Measurements from ENCODE around the gene WFDC9. TPM values are rescaled to one million over a fixed set of nuclear protein-coding genes. Genes with fewer than 3 reads are reported as not detected.
"Not testable (repeated sequence)": the region's sequence is repeated elsewhere in the genome, so short reads cannot be mapped to it uniquely, and the experiment has no call there.

The WFDC9 gene
- polyA plus RNA-seq, 1 donor, result not detected

DNA sequence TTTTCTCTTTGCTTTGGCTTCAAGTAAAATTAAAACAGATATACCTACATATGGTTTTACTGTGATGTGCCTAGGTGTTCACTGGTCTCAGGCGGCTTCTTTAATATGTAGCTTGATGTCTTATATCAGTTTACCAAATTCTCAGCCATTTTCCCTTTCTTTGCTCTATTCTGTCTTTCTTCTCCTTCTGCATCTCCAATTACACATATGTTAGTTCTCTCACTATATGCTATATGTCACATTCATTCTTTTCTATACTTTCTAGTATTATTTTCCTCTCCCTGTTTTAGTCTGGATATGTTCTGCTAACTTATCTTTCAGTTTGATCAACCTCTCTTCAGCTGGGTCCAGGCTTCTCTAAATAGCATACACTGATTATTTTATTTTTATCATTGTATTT lies 37.6 kb downstream of the WFDC9 start:
- 57% methylated on average over 1 of the region's 1 CpG for WGBS (ENCODE audit: insufficient coverage, low lambda C conversion rate)
- no peak for DNase-seq
- no peak overlapping the region for H3K4me3 ChIP-seq (ENCODE audit: low read length)
- no peaks in the 10 kb centered on the region for H3K36me3 ChIP-seq (ENCODE audit: control insufficient read depth, insufficient read depth, low read length)
- peaks cover 5% of the 10 kb centered on the region for H3K27me3 ChIP-seq (ENCODE audit: control insufficient read depth, insufficient read depth, low read length)
- H3K4me1 ChIP-seq (ENCODE audit: control insufficient read depth, insufficient read depth, low read length), result no peaks in the 10 kb centered on the region
- no peaks in the 10 kb centered on the region for H3K9me3 ChIP-seq (ENCODE audit: control insufficient read depth, low read depth, low read length)
- H3K27ac ChIP-seq (ENCODE audit: low read length), result no peak overlapping the region

DNA sequence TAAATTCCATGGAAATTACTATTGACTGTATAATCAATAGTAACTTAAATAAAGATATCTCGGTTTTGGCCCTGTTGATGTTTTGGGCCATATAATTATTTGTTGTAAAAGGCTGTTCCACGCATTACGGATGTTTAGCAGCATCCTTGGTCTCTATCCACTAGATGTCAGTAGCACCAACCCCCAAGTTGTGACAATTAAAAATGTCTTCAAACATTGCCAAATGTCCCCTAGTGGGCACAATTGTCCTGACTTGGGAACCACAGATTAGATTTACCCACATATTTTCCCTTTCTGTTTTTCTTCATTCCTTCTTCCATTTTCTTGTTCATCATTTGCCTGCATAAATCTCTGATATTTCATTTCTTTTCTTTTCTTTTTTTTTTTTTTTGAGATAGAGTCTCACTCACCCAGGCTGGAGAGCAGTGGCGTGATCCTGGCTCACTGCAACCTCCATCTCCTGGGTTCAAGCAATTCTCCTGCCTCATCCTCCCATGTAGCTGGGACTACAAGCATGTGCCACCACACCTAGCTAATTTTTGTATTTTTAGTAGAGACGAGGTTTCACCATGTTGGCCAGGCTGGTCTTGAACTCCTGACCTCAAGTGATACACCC lies 38.4 kb downstream of the WFDC9 start:
- Histone ChIP-seq H3K36me3 (ENCODE audit: control insufficient read depth, insufficient read depth, low read length) (no peaks in the 10 kb centered on the region), H3K27me3 (ENCODE audit: control insufficient read depth, insufficient read depth, low read length) (peaks cover 7% of the 10 kb centered on the region), H3K9me3 (ENCODE audit: control insufficient read depth, low read depth, low read length) (no peaks in the 10 kb centered on the region), H3K4me3 (ENCODE audit: low read length) (no peak overlapping the region), H3K4me1 (ENCODE audit: control insufficient read depth, insufficient read depth, low read length) (no peaks in the 10 kb centered on the region), H3K27ac (ENCODE audit: low read length) (no peak overlapping the region)
- DNase-seq, result peak; percentile 9 to 14
- WGBS (ENCODE audit: insufficient coverage, low lambda C conversion rate), result no CpG with 5 or more reads among the region's 5 CpGs

DNA sequence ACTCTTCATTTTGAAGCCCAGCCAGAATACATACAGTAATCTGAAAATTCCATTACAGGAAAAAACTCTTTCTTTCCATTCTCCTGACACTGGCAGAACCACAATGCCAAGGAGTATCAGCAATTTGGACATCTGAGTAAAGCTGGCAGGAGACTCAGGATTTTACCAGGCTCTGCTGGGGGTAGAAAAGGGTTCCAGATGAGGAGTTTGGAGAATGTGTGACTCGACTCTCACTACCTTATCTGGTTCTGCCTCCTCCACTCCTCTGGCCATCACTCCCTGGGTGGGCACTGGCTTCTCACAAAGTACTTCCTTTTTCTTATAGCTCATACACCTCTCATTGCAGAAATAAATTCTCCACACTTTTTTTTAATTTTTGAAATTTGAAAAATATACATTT lies 41.4 kb downstream of the WFDC9 start:
- Histone ChIP-seq H3K27me3 (ENCODE audit: control insufficient read depth, insufficient read depth, low read length) (peaks cover 3% of the 10 kb centered on the region), H3K9me3 (ENCODE audit: control insufficient read depth, low read depth, low read length) (no peaks in the 10 kb centered on the region), H3K4me1 (ENCODE audit: control insufficient read depth, insufficient read depth, low read length) (no peaks in the 10 kb centered on the region), H3K27ac (ENCODE audit: low read length) (no peak overlapping the region), H3K4me3 (ENCODE audit: low read length) (no peak overlapping the region), H3K36me3 (ENCODE audit: control insufficient read depth, insufficient read depth, low read length) (no peaks in the 10 kb centered on the region)
- DNase-seq, result no peak
- no CpG with 5 or more reads among the region's 1 CpG for WGBS (ENCODE audit: insufficient coverage, low lambda C conversion rate)

DNA sequence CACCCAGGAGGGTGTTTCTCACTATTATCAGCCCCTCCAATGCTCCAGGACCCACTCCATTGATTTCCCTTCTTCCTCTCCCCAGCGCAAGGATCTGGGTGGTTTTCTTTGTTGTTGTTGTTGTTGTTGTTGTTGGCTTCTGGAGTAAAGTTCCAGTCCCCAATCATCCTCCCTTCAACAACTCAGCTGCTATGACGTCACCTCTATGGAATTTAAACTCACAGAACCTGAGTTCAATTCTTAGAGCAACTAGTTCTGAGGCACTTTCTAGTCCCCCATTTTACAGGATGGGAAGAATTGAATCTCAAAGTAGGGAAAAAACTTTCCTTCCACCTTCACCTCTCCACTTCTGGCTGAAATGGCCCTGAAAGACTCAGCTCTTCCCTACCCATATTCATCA lies 42.3 kb downstream of the WFDC9 start:
- no CpG with 5 or more reads among the region's 2 CpGs for WGBS (ENCODE audit: insufficient coverage, low lambda C conversion rate)
- Histone ChIP-seq H3K4me3 (ENCODE audit: low read length) (no peak overlapping the region), H3K27ac (ENCODE audit: low read length) (no peak overlapping the region), H3K9me3 (ENCODE audit: control insufficient read depth, low read depth, low read length) (no peaks in the 10 kb centered on the region), H3K4me1 (ENCODE audit: control insufficient read depth, insufficient read depth, low read length) (no peaks in the 10 kb centered on the region), H3K27me3 (ENCODE audit: control insufficient read depth, insufficient read depth, low read length) (peaks cover 3% of the 10 kb centered on the region), H3K36me3 (ENCODE audit: control insufficient read depth, insufficient read depth, low read length) (no peaks in the 10 kb centered on the region)
- DNase-seq, result no peak

DNA sequence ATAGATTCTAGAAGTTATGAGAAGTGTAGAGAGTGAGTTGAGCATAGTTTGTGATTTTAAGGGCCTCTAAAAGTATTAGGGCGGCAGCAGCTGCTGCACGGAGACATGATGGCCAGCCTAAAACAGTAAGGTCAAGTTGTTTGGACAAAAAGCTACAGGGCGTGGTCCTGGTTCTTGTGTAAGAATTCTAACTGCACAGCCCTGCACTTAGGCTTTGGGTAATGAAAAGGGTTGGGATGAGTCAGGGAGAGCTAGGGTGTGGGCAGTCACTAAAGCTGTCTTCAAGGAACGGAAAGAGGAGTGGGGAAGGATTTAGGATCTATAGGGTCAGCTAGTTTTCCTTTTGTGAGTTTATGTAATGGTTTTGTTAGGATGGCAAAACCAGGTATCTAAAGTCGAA lies 45.1 kb downstream of the WFDC9 start:
- not testable (repeated sequence) for H3K4me3 ChIP-seq (ENCODE audit: low read length); H3K9me3 ChIP-seq (ENCODE audit: control insufficient read depth, low read depth, low read length); DNase-seq; H3K4me1 ChIP-seq (ENCODE audit: control insufficient read depth, insufficient read depth, low read length); H3K36me3 ChIP-seq (ENCODE audit: control insufficient read depth, insufficient read depth, low read length); H3K27ac ChIP-seq (ENCODE audit: low read length)
- H3K27me3 ChIP-seq (ENCODE audit: control insufficient read depth, insufficient read depth, low read length), result peaks cover 10% of the 10 kb centered on the region
- WGBS (ENCODE audit: insufficient coverage, low lambda C conversion rate), result 100% methylated on average over 1 of the region's 5 CpGs

DNA sequence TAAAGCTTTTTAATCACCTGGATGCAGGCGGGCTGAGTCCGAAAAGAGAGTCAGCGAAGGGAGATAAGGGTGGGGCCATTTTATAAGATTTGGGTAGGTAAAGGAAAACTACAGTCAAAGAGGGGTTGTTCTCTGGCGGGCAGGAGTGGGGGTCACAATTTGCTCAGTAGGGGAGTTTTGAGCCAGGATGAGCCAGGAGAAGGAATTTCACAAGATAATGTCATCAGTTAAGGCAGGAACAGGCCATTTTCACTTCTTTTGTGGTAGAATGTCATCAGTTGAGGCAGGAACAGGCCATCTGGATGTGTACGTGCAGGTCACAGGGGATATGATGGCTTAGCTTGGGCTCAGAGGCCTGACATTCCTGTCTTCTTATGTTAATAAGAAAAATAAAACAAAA lies 46.8 kb downstream of the WFDC9 start:
- not testable (repeated sequence) for H3K4me3 ChIP-seq (ENCODE audit: low read length); H3K9me3 ChIP-seq (ENCODE audit: control insufficient read depth, low read depth, low read length); DNase-seq; H3K27ac ChIP-seq (ENCODE audit: low read length); H3K36me3 ChIP-seq (ENCODE audit: control insufficient read depth, insufficient read depth, low read length); H3K4me1 ChIP-seq (ENCODE audit: control insufficient read depth, insufficient read depth, low read length)
- H3K27me3 ChIP-seq (ENCODE audit: control insufficient read depth, insufficient read depth, low read length), result peaks cover 12% of the 10 kb centered on the region
- 94% methylated on average over 3 of the region's 5 CpGs for WGBS (ENCODE audit: insufficient coverage, low lambda C conversion rate)

DNA sequence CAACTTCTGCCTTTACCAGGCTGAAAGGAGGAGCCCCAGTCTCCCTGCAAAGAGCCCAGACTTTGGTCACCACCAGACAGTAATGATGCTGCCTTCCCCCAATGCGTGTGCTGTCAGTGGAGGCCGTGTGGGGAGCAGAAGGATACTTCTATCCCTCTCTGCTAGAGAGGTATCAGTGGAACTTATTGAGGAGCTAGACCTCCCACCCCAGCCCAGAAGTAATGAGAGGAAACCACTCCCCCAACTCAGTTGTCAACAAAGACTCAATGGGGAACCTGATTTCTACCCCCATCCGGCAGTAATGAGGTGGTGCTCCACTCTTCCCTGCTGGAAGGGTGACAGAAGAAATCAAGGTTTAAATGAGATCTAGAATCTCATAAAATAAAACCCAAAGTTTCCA lies 47.6 kb downstream of the WFDC9 start:
- H3K27ac ChIP-seq (ENCODE audit: low read length), result no peak overlapping the region
- no peaks in the 10 kb centered on the region for H3K9me3 ChIP-seq (ENCODE audit: control insufficient read depth, low read depth, low read length)
- H3K4me1 ChIP-seq (ENCODE audit: control insufficient read depth, insufficient read depth, low read length), result no peaks in the 10 kb centered on the region
- no peak for DNase-seq
- H3K36me3 ChIP-seq (ENCODE audit: control insufficient read depth, insufficient read depth, low read length), result no peaks in the 10 kb centered on the region
- no peak overlapping the region for H3K4me3 ChIP-seq (ENCODE audit: low read length)
- peaks cover 11% of the 10 kb centered on the region for H3K27me3 ChIP-seq (ENCODE audit: control insufficient read depth, insufficient read depth, low read length)
- no CpG with 5 or more reads among the region's 3 CpGs for WGBS (ENCODE audit: insufficient coverage, low lambda C conversion rate)

DNA sequence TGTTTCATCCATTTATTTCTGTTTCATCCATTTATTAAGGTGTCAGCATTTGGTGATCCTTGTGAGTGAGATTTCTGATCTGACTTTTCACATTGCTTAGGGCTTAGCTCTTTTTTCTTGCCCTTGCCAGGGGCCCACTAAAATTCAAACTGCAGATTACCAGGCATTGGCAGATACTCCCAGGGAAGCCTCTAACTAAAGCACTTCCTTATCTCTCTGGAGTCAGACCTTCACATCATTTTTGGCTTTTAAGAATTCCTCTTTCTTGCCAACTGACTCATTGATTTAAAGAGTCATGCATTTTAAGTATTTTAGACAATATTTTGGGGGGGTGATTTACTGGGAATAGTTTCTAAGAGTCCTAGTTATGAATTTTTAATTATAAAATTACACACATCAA lies 49.4 kb downstream of the WFDC9 start:
- no peak overlapping the region for H3K4me3 ChIP-seq (ENCODE audit: low read length)
- DNase-seq, result no peak
- peaks cover 9% of the 10 kb centered on the region for H3K27me3 ChIP-seq (ENCODE audit: control insufficient read depth, insufficient read depth, low read length)
- H3K27ac ChIP-seq (ENCODE audit: low read length), result no peak overlapping the region
- H3K4me1 ChIP-seq (ENCODE audit: control insufficient read depth, insufficient read depth, low read length), result no peaks in the 10 kb centered on the region
- H3K36me3 ChIP-seq (ENCODE audit: control insufficient read depth, insufficient read depth, low read length), result no peaks in the 10 kb centered on the region
- no peaks in the 10 kb centered on the region for H3K9me3 ChIP-seq (ENCODE audit: control insufficient read depth, low read depth, low read length)

DNA sequence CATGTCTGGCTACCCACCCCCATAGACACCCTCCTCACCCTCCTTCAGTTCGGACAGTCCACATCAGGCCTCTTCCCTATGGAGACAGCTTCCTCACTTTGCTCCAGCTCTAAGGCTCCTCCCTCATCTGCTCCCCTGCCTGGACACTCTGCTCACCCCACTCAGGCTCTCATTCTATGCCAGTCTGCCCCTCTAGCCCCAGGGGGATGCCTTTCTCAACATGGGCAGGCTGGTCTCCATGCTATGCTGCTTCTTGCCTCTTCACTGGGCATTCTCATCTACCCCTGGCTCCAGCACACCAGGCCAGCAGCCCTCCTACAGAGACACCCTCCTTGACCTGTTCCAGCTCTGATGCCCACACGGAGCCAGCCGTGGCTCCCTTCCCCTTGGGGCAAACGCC lies 51.9 kb downstream of the WFDC9 start, which contains the start of gene WFDC8:
WFDC8 (minus strand) TSS at position 101 of the 400 bp plus-strand sequence; CDS start at position 64, 37 bp downstream.
- Histone ChIP-seq H3K9me3 (ENCODE audit: control insufficient read depth, low read depth, low read length) (no peaks in the 10 kb centered on the region), H3K27ac (ENCODE audit: low read length) (no peak within 1 kb of the TSS), H3K4me1 (ENCODE audit: control insufficient read depth, insufficient read depth, low read length) (no peaks in the 10 kb centered on the region), H3K4me3 (ENCODE audit: low read length) (no peak within 1 kb of the TSS), H3K36me3 (ENCODE audit: control insufficient read depth, insufficient read depth, low read length) (no peaks in the 10 kb centered on the region), H3K27me3 (ENCODE audit: control insufficient read depth, insufficient read depth, low read length) (peaks cover 9% of the 10 kb centered on the region)
- no CpG with 5 or more reads among the region's 4 CpGs for WGBS (ENCODE audit: insufficient coverage, low lambda C conversion rate)
- DNase-seq, result no peak

DNA sequence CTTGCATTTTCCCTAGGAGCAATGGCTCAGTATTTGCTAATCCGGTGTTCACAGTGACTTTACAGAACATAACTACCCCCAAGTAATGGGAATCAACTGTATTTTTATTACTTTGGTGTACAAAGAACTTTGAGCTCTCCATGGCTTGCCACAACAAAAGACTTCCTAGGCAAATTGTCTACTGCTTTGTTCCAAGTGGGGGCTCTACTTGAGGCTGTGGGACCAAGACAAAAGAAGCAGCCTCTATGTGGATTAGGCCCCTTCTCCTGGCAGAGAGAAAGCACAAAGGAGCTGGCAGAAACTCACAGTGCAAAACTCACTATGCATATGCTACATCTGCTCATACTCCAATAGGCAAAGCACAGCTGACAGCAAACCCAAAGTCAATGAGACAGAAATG lies 52.9 kb downstream of the WFDC9 start:
- Histone ChIP-seq H3K27ac (ENCODE audit: low read length) (no peak overlapping the region), H3K4me3 (ENCODE audit: low read length) (no peak overlapping the region), H3K27me3 (ENCODE audit: control insufficient read depth, insufficient read depth, low read length) (peaks cover 5% of the 10 kb centered on the region), H3K4me1 (ENCODE audit: control insufficient read depth, insufficient read depth, low read length) (no peaks in the 10 kb centered on the region), H3K36me3 (ENCODE audit: control insufficient read depth, insufficient read depth, low read length) (no peaks in the 10 kb centered on the region), H3K9me3 (ENCODE audit: control insufficient read depth, low read depth, low read length) (no peaks in the 10 kb centered on the region)
- peak in 1 of 2 donors; percentile 3 for DNase-seq
- 100% methylated on average over 1 of the region's 1 CpG for WGBS (ENCODE audit: insufficient coverage, low lambda C conversion rate)

DNA sequence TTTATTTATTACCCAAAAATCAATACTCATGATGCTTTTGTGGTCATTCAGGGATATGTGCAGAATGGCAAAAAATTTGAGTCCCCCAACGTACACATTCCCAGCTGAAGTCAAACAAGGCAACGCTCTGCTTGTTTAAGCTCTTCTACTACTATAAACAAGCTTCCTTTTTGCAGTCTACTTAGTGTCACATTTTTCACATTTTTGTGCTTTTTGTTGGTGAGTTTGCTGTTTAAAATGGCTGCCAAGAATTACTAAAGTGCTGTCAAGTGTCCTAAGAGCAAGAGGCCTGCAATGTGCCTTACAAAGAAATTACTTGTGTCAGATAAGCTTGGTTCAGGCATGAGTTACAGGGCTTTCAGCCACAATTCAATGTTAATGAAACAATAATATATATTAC lies 54.1 kb downstream of the WFDC9 start:
- no peak overlapping the region for H3K27ac ChIP-seq (ENCODE audit: low read length)
- DNase-seq, result no peak
- H3K4me1 ChIP-seq (ENCODE audit: control insufficient read depth, insufficient read depth, low read length), result no peaks in the 10 kb centered on the region
- 40% methylated on average over 1 of the region's 2 CpGs for WGBS (ENCODE audit: insufficient coverage, low lambda C conversion rate)
- H3K27me3 ChIP-seq (ENCODE audit: control insufficient read depth, insufficient read depth, low read length), result peaks cover 2% of the 10 kb centered on the region
- no peak overlapping the region for H3K4me3 ChIP-seq (ENCODE audit: low read length)
- H3K9me3 ChIP-seq (ENCODE audit: control insufficient read depth, low read depth, low read length), result no peaks in the 10 kb centered on the region
- no peaks in the 10 kb centered on the region for H3K36me3 ChIP-seq (ENCODE audit: control insufficient read depth, insufficient read depth, low read length)
